Sigmoid colon (tissue), 7 donors: Measurements from ENCODE around the gene ODAD2. TPM values are rescaled to one million over a fixed set of nuclear protein-coding genes. Genes with fewer than 3 reads are reported as not detected.

Experiments used
- DNase-seq: peaks from one replicate; pipeline ENCODE4 v3.0.0-alpha.2; 2019
- H3K27ac ChIP-seq, 4 donors: fragments of 200-600 bp; sonication (generic); one replicate each; pipeline ENCODE4 v1.5.1; 2016 to 2019; ENCODE audit warnings: mild to moderate bottlenecking in 1 of 4
- H3K27me3 ChIP-seq, 3 donors: fragments of 200-600 bp; sonication (generic); one replicate each; pipeline ENCODE4 v1.5.1; 2019; ENCODE audit warnings: mild to moderate bottlenecking in 1 of 3
- H3K36me3 ChIP-seq, 4 donors: fragments of 200-600 bp; sonication (generic); one replicate each; pipeline ENCODE4 v1.5.1; 2016 to 2019
- H3K4me1 ChIP-seq, 4 donors: fragments of 200-600 bp; sonication (generic); one replicate each; pipeline ENCODE4 v1.5.1; 2017 to 2019
- H3K4me3 ChIP-seq, 4 donors: fragments of 200-600 bp; sonication (generic); one replicate each; pipeline ENCODE4 v1.5.1; 2017 to 2019; ENCODE audit warnings: mild to moderate bottlenecking in 2 of 4, moderate library complexity in 1 of 4
- H3K9me3 ChIP-seq, 4 donors: fragments of 200-600 bp in 3 of 4; sonication (generic) in 3 of 4; one replicate each; pipeline versions ENCODE4 v1.5.1 to v1.6.1; 2013 to 2019
- EP300 ChIP-seq, 4 donors: sonication (generic); formaldehyde crosslinking; IDR thresholded peaks; one replicate each; pipeline ENCODE4 v1.6.1; 2017; ENCODE audit warnings: antibody characterized with exemption in 4 of 4
- POLR2A ChIP-seq, 2 donors: fragments of 450-650 bp; IDR thresholded peaks; one replicate each; pipeline ENCODE4 v1.6.1; 2016; ENCODE audit warnings: antibody characterized with exemption in 2 of 2, mild to moderate bottlenecking in 2 of 2, moderate library complexity in 2 of 2
- POLR2AphosphoS5 ChIP-seq, 4 donors: sonication (generic); formaldehyde crosslinking; IDR thresholded peaks; one replicate each; pipeline ENCODE4 v1.6.1; 2017; ENCODE audit warnings: antibody characterized with exemption in 4 of 4
- WGBS, 2 donors: extraction: QIAGEN DNeasy Blood & Tissue Kit; methylation state at CpG; one replicate each; pipeline ENCODE4 v1.1.7; 2013; 5-methylcytosine and 5-hydroxymethylcytosine counted together
- intact Hi-C: fragments of 100-400 bp; cut with DNase I; formaldehyde crosslinking; loops from one replicate; pipeline ENCODE4 v1.15.1; 2023
- polyA plus RNA-seq, 3 donors: library from polyadenylated mRNA; stranded (reverse); fragments of 200-250 nt; gene quantifications; one replicate each; pipeline ENCODE4 v1.2.3, GENCODE V29; 2013
- total RNA-seq, 4 donors: library from RNA; depleted of rRNA; stranded (reverse); fragments of >200 nt; gene quantifications; one replicate each; pipeline ENCODE4 v1.1.0, GENCODE V29; 2016
- TF ChIP-seq, protein P1 (sequence below), 4 experiments: fragments of 450-650 bp in 3 of 4; fragments of 200-600 bp in 1 of 4; IDR thresholded peaks; one replicate each; pipeline ENCODE4 v1.5.1; 2016 to 2019; ENCODE audit warnings: antibody characterized with exemption in 4 of 4, mild to moderate bottlenecking in 3 of 4, moderate library complexity in 2 of 4
- donor health status: healthy with polysubstance abuse.
- donor health status: Bipolar disorder and iron deficiency.
- donor health status: healthy.

Gene ODAD2
- total and polyA plus RNA-seq, 7 donors, result 0.29 to 8.8 (median 2.3) TPM; not detected in 1

DNA sequence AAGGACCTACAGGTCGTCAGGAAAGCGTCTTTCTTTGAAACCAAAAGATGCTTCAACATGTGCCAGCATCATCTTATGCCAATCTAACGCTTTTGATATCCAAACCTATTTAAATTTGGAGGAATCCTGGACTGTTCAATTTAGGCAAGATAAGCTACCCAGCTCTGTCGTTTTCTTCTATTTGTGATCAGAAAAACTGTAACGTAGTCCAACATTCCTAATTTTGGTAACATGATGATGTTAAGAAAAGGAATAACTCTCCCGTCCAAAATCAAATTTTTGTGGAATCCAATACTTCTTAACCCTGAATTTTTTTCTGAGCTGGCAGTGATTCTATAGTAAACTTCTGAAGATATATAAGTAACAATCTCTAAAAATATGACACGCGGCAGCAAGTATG is 160.0 kb downstream of the ODAD2 start:
- peaks cover 0 to 17% (median 8%) of the 10 kb centered on the region in 4 donors for H3K4me1 ChIP-seq
- no peak for DNase-seq
- no peaks in the 10 kb centered on the region for H3K36me3 ChIP-seq
- no peaks in the 10 kb centered on the region for H3K9me3 ChIP-seq
- TF ChIP-seq, protein P1, sequence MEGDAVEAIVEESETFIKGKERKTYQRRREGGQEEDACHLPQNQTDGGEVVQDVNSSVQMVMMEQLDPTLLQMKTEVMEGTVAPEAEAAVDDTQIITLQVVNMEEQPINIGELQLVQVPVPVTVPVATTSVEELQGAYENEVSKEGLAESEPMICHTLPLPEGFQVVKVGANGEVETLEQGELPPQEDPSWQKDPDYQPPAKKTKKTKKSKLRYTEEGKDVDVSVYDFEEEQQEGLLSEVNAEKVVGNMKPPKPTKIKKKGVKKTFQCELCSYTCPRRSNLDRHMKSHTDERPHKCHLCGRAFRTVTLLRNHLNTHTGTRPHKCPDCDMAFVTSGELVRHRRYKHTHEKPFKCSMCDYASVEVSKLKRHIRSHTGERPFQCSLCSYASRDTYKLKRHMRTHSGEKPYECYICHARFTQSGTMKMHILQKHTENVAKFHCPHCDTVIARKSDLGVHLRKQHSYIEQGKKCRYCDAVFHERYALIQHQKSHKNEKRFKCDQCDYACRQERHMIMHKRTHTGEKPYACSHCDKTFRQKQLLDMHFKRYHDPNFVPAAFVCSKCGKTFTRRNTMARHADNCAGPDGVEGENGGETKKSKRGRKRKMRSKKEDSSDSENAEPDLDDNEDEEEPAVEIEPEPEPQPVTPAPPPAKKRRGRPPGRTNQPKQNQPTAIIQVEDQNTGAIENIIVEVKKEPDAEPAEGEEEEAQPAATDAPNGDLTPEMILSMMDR (IDR thresholded peaks at IDR 0.05), result no peak
- TF ChIP-seq EP300 (IDR thresholded peaks at IDR 0.05) (no peak), POLR2AphosphoS5 (IDR thresholded peaks at IDR 0.05) (no peak), POLR2A (IDR thresholded peaks at IDR 0.05) (no peak)
- intact Hi-C loops, result no loop called here
- no peak overlapping the region for H3K4me3 ChIP-seq
- no peaks in the 10 kb centered on the region for H3K27me3 ChIP-seq
- 85 to 88% methylated on average over 8 of the region's 8 CpGs for WGBS, 2 donors
- peak overlapping the region in 1 of 4 donors; percentile 32 for H3K27ac ChIP-seq

DNA sequence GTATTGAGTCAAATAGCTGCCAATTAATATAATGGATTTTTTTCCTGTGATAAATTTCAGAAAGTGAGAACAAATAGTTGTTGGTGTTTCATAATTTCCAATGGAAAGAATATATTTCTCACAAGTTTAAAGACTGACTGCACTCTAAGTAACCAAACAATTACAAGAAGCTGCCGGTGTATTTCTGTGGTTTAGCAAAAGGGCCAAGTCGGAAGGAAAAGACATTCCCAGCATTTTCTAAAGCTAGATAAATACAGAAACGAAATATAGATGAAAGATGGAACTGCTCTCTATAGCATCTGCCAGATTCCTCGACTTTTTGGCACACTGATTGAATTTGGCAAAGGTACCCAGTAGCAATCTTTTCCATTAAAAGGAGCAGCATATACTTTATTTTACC is 160.5 kb downstream of the ODAD2 start:
- intact Hi-C loops, result no loop called here
- Histone ChIP-seq H3K36me3 (no peaks in the 10 kb centered on the region), H3K4me1 (peaks cover 0 to 17% (median 8%) of the 10 kb centered on the region in 4 donors), H3K27ac (peak overlapping the region in 1 of 4 donors; percentile 32), H3K9me3 (no peaks in the 10 kb centered on the region), H3K4me3 (no peak overlapping the region), H3K27me3 (no peaks in the 10 kb centered on the region)
- DNase-seq, result no peak
- WGBS, 2 donors, result 56 to 57% methylated on average over 4 of the region's 4 CpGs
- TF ChIP-seq POLR2AphosphoS5 (IDR thresholded peaks at IDR 0.05) (no peak), POLR2A (IDR thresholded peaks at IDR 0.05) (no peak), EP300 (IDR thresholded peaks at IDR 0.05) (no peak)
- TF ChIP-seq, protein P1 (IDR thresholded peaks at IDR 0.05), result no peak

DNA sequence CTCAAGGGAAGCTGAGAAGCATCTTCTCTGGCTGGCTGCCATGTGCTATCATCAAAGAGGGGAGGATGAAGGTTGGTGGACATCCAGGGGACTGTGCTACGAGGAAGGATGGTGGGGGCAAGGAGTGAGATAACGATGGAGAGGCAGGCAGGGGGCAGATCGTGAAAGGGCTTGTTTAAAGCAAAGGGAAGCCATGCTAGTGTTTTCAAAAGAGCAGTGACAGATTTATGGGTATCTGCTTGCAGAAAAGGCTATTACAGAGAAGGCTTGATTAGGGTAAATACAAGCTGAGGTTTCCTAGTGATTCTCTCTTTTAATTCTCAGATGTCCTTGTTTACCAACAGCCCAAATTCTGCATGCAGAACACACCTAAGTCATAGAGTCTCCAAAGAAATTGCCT is 164.4 kb downstream of the ODAD2 start:
- no peak for TF ChIP-seq EP300 (IDR thresholded peaks at IDR 0.05)
- TF ChIP-seq, protein P1 (IDR thresholded peaks at IDR 0.05), result no peak
- TF ChIP-seq POLR2A (IDR thresholded peaks at IDR 0.05), result no peak
- no peak for TF ChIP-seq POLR2AphosphoS5 (IDR thresholded peaks at IDR 0.05)
- H3K4me1 ChIP-seq, result peaks cover 0 to 17% (median 8%) of the 10 kb centered on the region in 4 donors
- intact Hi-C loops, result no loop called here
- DNase-seq, result no peak
- no peak overlapping the region for H3K27ac ChIP-seq
- H3K36me3 ChIP-seq, result no peaks in the 10 kb centered on the region
- H3K4me3 ChIP-seq, result no peak overlapping the region
- H3K9me3 ChIP-seq, result no peaks in the 10 kb centered on the region
- 39 to 60% methylated on average over 3 of the region's 3 CpGs for WGBS, 2 donors
- H3K27me3 ChIP-seq, result no peaks in the 10 kb centered on the region

DNA sequence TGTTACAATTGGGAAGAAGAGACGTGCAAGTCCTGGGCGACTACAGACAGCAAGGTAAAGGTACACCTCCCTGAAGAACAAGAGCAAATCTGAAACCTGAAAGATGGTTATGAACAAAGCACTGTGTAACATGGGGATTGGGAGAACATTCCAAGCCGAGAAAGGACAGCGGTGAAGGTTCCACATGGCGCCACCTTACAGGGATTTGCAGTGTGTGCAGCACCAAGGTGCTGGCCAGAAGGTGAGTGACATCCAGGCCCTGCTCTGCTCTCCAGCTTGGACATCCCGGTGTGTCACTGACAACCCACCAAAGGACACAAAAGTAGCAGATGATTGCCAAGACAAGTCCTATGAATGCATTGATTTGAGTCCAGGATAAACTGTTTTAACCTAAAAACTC is 165.1 kb downstream of the ODAD2 start:
- TF ChIP-seq POLR2AphosphoS5 (IDR thresholded peaks at IDR 0.05) (no peak), EP300 (IDR thresholded peaks at IDR 0.05) (no peak), POLR2A (IDR thresholded peaks at IDR 0.05) (no peak)
- TF ChIP-seq, protein P1 (IDR thresholded peaks at IDR 0.05), result no peak
- WGBS, 2 donors, result 80 to 89% methylated on average over 6 of the region's 6 CpGs
- Histone ChIP-seq H3K27me3 (no peaks in the 10 kb centered on the region), H3K4me1 (peaks cover 0 to 14% (median 6%) of the 10 kb centered on the region in 4 donors), H3K4me3 (no peak overlapping the region), H3K36me3 (no peaks in the 10 kb centered on the region), H3K27ac (no peak overlapping the region), H3K9me3 (no peaks in the 10 kb centered on the region)
- intact Hi-C loops, result no loop called here
- DNase-seq, result no peak

DNA sequence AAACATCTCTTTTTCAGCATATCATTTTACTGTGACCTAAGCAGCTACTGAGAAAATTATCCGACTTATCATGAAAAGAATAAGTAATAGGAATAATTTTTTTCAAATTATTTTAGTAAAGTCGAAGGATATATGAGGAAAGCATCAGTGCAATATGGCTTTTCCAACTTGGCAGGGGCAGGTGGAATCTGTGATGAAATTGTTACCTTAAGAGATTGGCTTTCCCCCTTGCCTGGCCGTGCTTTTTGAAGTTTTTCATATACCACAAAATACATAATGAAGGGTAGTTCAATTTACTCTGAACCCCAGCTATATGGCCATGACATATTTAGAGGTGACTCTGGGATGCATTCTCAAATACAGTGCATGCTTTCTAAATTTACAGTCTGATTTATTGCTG is 166.1 kb downstream of the ODAD2 start:
- Histone ChIP-seq H3K4me3 (no peak overlapping the region), H3K9me3 (no peaks in the 10 kb centered on the region), H3K27me3 (no peaks in the 10 kb centered on the region), H3K27ac (no peak overlapping the region), H3K36me3 (no peaks in the 10 kb centered on the region), H3K4me1 (peaks cover 0 to 7% (median 1%) of the 10 kb centered on the region in 4 donors)
- no peak for DNase-seq
- intact Hi-C loops, result no loop called here
- TF ChIP-seq, protein P1 (IDR thresholded peaks at IDR 0.05), result no peak
- TF ChIP-seq EP300 (IDR thresholded peaks at IDR 0.05) (no peak), POLR2A (IDR thresholded peaks at IDR 0.05) (no peak), POLR2AphosphoS5 (IDR thresholded peaks at IDR 0.05) (no peak)
- WGBS, 2 donors, result 67 to 70% methylated on average over 3 of the region's 3 CpGs
